H9 (cell line): ENCODE results near the gene LILRA6. TPM values are rescaled to one million over a fixed set of nuclear protein-coding genes. Genes with fewer than 3 reads are reported as not detected.
"Not testable (repeated sequence)": the region's sequence is repeated elsewhere in the genome, so short reads cannot be mapped to it uniquely, and the experiment has no call there.

Experiments
- DNase-seq: peaks from one replicate; pipeline ENCODE4 v3.0.0-alpha.2; 2017
- H2AFZ ChIP-seq: one replicate; pipeline ENCODE4 v1.6.1; 2013; ENCODE audit warnings: mild to moderate bottlenecking, low read length, control low read depth, moderate library complexity
- H2AK5ac ChIP-seq: 2 replicates; pipeline ENCODE4 v1.6.1; 2013; ENCODE audit warnings: low read length, control low read depth, mixed read lengths; ENCODE audit not compliant: insufficient read length
- H2BK120ac ChIP-seq: one replicate; pipeline ENCODE4 v1.6.1; 2013; ENCODE audit warnings: low read depth, mild to moderate bottlenecking, low read length, control low read depth, inconsistent platforms; ENCODE audit not compliant: poor library complexity, severe bottlenecking
- H2BK12ac ChIP-seq: 2 replicates; pipeline ENCODE4 v1.6.1; 2013; ENCODE audit warnings: low read length, control low read depth, mixed read lengths, low read depth; ENCODE audit not compliant: insufficient read length
- H2BK15ac ChIP-seq: 2 replicates; pipeline ENCODE4 v1.6.1; 2013; ENCODE audit warnings: low read depth, low read length, control low read depth
- H2BK20ac ChIP-seq: one replicate; pipeline ENCODE4 v1.6.1; 2013; ENCODE audit warnings: low read depth, mild to moderate bottlenecking, low read length, control low read depth, inconsistent platforms; ENCODE audit not compliant: poor library complexity, severe bottlenecking
- H2BK5ac ChIP-seq: 2 replicates; pipeline ENCODE4 v1.6.1; 2013; ENCODE audit warnings: low read length, control low read depth, mixed read lengths; ENCODE audit not compliant: insufficient read length
- H3K14ac ChIP-seq: 2 replicates; pipeline ENCODE4 v1.6.1; 2013; ENCODE audit warnings: low read length, control low read depth; ENCODE audit not compliant: insufficient read depth
- H3K18ac ChIP-seq: 2 replicates; pipeline ENCODE4 v1.6.1; 2013; ENCODE audit warnings: low read depth, mild to moderate bottlenecking, mixed read lengths, low read length, control low read depth; ENCODE audit not compliant: insufficient read length
- H3K23ac ChIP-seq: 2 replicates; pipeline ENCODE4 v1.6.1; 2013; ENCODE audit warnings: low read length, control low read depth, mixed read lengths, low read depth; ENCODE audit not compliant: insufficient read length
- H3K23me2 ChIP-seq: 2 replicates; pipeline ENCODE4 v1.6.1; 2013; ENCODE audit warnings: low read depth, mild to moderate bottlenecking, mixed read lengths, low read length, control low read depth; ENCODE audit not compliant: insufficient read length, poor library complexity, severe bottlenecking
- H3K27ac ChIP-seq: 2 replicates; pipeline ENCODE4 v1.5.1; 2013; ENCODE audit warnings: low read length, control low read depth, mixed read lengths, low read depth; ENCODE audit not compliant: insufficient read length
- H3K27me3 ChIP-seq: 2 replicates; pipeline ENCODE4 v1.6.1; 2013; ENCODE audit warnings: low read length, control low read depth, inconsistent platforms; ENCODE audit not compliant: insufficient read depth
- H3K4ac ChIP-seq: 2 replicates; pipeline ENCODE4 v1.6.1; 2013; ENCODE audit warnings: low read depth, mild to moderate bottlenecking, control low read depth, inconsistent platforms, low read length, moderate library complexity
- H3K4me1 ChIP-seq: 2 replicates; pipeline ENCODE4 v1.6.1; 2013; ENCODE audit warnings: low read length, control low read depth, inconsistent platforms; ENCODE audit not compliant: insufficient read depth
- H3K4me2 ChIP-seq: 2 replicates; pipeline ENCODE4 v1.6.1; 2013; ENCODE audit warnings: low read length, control low read depth, mixed read lengths; ENCODE audit not compliant: insufficient read length, insufficient read depth
- H3K56ac ChIP-seq: 2 replicates; pipeline ENCODE4 v1.6.1; 2013; ENCODE audit warnings: low read depth, mild to moderate bottlenecking, mixed read lengths, low read length, control low read depth; ENCODE audit not compliant: insufficient read length
- H3K79me1 ChIP-seq: 2 replicates; pipeline ENCODE4 v1.6.1; 2013; ENCODE audit warnings: low read depth, mild to moderate bottlenecking, moderate library complexity, low read length, control low read depth, inconsistent platforms; ENCODE audit not compliant: insufficient read depth, poor library complexity, severe bottlenecking
- H3K79me2 ChIP-seq: 2 replicates; pipeline ENCODE4 v1.6.1; 2013; ENCODE audit warnings: low read length, control low read depth, inconsistent platforms; ENCODE audit not compliant: insufficient read depth
- H3K9ac ChIP-seq: 2 replicates; pipeline ENCODE4 v1.6.1; 2013; ENCODE audit warnings: low read length, control low read depth, mixed read lengths; ENCODE audit not compliant: insufficient read length; ENCODE audit errors: extremely low read depth
- H3K9me3 ChIP-seq: one replicate; pipeline ENCODE4 v1.6.1; 2013; ENCODE audit warnings: low read depth, low read length, inconsistent platforms; ENCODE audit not compliant: control insufficient read depth
- H3T11ph ChIP-seq: one replicate; pipeline ENCODE4 v1.6.1; 2013; ENCODE audit warnings: mild to moderate bottlenecking, low read length, control low read depth, inconsistent platforms
- H4K20me1 ChIP-seq: one replicate; pipeline ENCODE4 v1.6.1; 2013; ENCODE audit not compliant: control insufficient read depth, insufficient read length, insufficient read depth
- H4K5ac ChIP-seq: 2 replicates; pipeline ENCODE4 v1.6.1; 2013; ENCODE audit warnings: low read depth, mild to moderate bottlenecking, mixed read lengths, low read length, control low read depth; ENCODE audit not compliant: insufficient read length
- H4K8ac ChIP-seq: replicated peaks from 2 replicates; pipeline ENCODE4 v1.6.1; 2013; ENCODE audit warnings: low read length, control low read depth, mixed read lengths, low read depth; ENCODE audit not compliant: insufficient read length
- H4K91ac ChIP-seq: 2 replicates; pipeline ENCODE4 v1.6.1; 2013; ENCODE audit warnings: low read depth, mild to moderate bottlenecking, moderate library complexity, mixed read lengths, low read length, control low read depth; ENCODE audit not compliant: insufficient read length
- H3K27ac Mint-ChIP-seq, 3 experiments: 2 replicates in 2 of 3; 3 replicates in 1 of 3; pipeline ENCODE4 v1.8.0; 2020 to 2021; ENCODE audit warnings: mixed read lengths in 3 of 3, mild to moderate bottlenecking in 1 of 3, moderate library complexity in 1 of 3
- H3K27me3 Mint-ChIP-seq: 2 replicates; pipeline ENCODE4 v1.8.0; 2021; ENCODE audit warnings: low read depth, mild to moderate bottlenecking, moderate library complexity, mixed read lengths
- H3K36me3 Mint-ChIP-seq, 3 experiments: 2 replicates in 2 of 3; 3 replicates in 1 of 3; pipeline ENCODE4 v1.8.0; 2020 to 2021; ENCODE audit warnings: low read depth in 3 of 3, mixed read lengths in 3 of 3; ENCODE audit not compliant: insufficient read depth in 1 of 3
- H3K4me1 Mint-ChIP-seq, 2 experiments: 2 replicates each; pipeline ENCODE4 v1.8.0; 2020; ENCODE audit warnings: mixed read lengths in 2 of 2
- H3K4me3 Mint-ChIP-seq, 2 experiments: 2 replicates in 1 of 2; 3 replicates in 1 of 2; pipeline ENCODE4 v1.8.0; 2020 to 2021; ENCODE audit warnings: mild to moderate bottlenecking in 2 of 2, mixed read lengths in 2 of 2, moderate library complexity in 1 of 2
- H3K9me3 Mint-ChIP-seq, 2 experiments: 2 replicates in 1 of 2; 3 replicates in 1 of 2; pipeline ENCODE4 v1.8.0; 2020; ENCODE audit warnings: mild to moderate bottlenecking in 2 of 2, mixed read lengths in 2 of 2, moderate library complexity in 1 of 2
- WGBS: extraction: QIAGEN DNeasy Blood & Tissue Kit; methylation state at CpG from one replicate; pipeline ENCODE4 v1.1.7; 2013; ENCODE audit warnings: missing lambda C conversion rate, low lambda C conversion rate, mixed read lengths; ENCODE audit not compliant: insufficient read length; ENCODE audit errors: extremely low coverage; 5-methylcytosine and 5-hydroxymethylcytosine counted together
- total RNA-seq: library from RNA; stranded (reverse); gene quantifications from 2 replicates; pipeline ENCODE4 v1.2.1, GENCODE V29; 2021

Gene LILRA6
- total RNA-seq, 1 experiment from 2014 or later, result not detected

DNA sequence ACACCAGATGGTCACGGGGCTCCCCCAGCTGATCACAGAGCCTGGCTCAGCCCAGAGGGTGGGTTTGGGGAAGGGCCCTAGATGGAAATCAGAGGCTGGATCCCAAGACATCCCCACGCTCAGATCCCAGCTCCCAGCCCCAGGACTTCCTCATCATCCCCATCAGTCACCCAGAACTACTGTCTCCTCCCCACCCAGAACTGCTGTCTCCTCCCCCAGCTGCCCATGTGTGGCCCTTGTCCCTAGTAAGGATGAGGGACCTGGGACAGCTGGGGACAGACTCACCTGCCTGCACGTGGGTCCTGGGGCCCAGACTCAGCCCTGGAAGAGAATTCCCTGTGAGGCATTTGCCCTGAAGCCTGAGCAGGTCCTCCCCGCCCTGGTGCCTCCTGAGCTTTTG lies 356 bp downstream of the LILRA6 start:
- not testable (repeated sequence) for H3K36me3 Mint-ChIP-seq, H3K27me3 ChIP-seq, DNase-seq, H3K27ac Mint-ChIP-seq, H2BK15ac ChIP-seq, H3K27ac ChIP-seq, H4K8ac ChIP-seq, H3K9ac ChIP-seq, H2BK20ac ChIP-seq, H3K79me2 ChIP-seq, H4K91ac ChIP-seq, H3K23me2 ChIP-seq, H2BK12ac ChIP-seq, H3K4me3 Mint-ChIP-seq, H3K56ac ChIP-seq, H3K23ac ChIP-seq, H2BK5ac ChIP-seq, H4K5ac ChIP-seq, H3K4me1 ChIP-seq, H3K4ac ChIP-seq, H2AK5ac ChIP-seq, H4K20me1 ChIP-seq, H2AFZ ChIP-seq, H3T11ph ChIP-seq, H3K4me1 Mint-ChIP-seq, H3K18ac ChIP-seq, H3K9me3 ChIP-seq, H2BK120ac ChIP-seq, H3K4me2 ChIP-seq, H3K79me1 ChIP-seq, H3K14ac ChIP-seq
- no CpG with 5 or more reads among the region's 4 CpGs for WGBS
- Mint-ChIP-seq H3K27me3 (peaks cover 32% of the 10 kb centered on the region), H3K9me3 (peaks cover 0 to 21% of the 10 kb centered on the region in 2 experiments; a peak in 2 of 5 replicates)

GRCh38 chr19:54240372-54241336 lies 1.9 kb downstream of the LILRA6 start:
- not testable (repeated sequence) for H3K27ac Mint-ChIP-seq, H2BK15ac ChIP-seq, H3K27me3 ChIP-seq, H3K79me2 ChIP-seq, H2AK5ac ChIP-seq, H2BK20ac ChIP-seq, H3K14ac ChIP-seq, H4K91ac ChIP-seq, H3K79me1 ChIP-seq, H3K56ac ChIP-seq, H3K4me3 Mint-ChIP-seq, H3K4ac ChIP-seq, H3K18ac ChIP-seq, H4K5ac ChIP-seq, H3K36me3 Mint-ChIP-seq, H3K27ac ChIP-seq, H4K8ac ChIP-seq, H4K20me1 ChIP-seq, H2BK5ac ChIP-seq, H3K23me2 ChIP-seq, DNase-seq, H2AFZ ChIP-seq, H2BK120ac ChIP-seq, H3T11ph ChIP-seq, H3K4me1 Mint-ChIP-seq, H3K9ac ChIP-seq, H3K4me2 ChIP-seq, H2BK12ac ChIP-seq, H3K4me1 ChIP-seq, H3K9me3 ChIP-seq, H3K23ac ChIP-seq
- H3K9me3 Mint-ChIP-seq, result peaks cover 0 to 18% of the 10 kb centered on the region in 2 experiments; a peak in 2 of 5 replicates
- no CpG with 5 or more reads among the region's 22 CpGs for WGBS
- peaks cover 42% of the 10 kb centered on the region for H3K27me3 Mint-ChIP-seq
